Mucosa of rectum (tissue), 2 donors: ENCODE data around the gene HDLBP.
"Not testable (repeated sequence)": the region's sequence is repeated elsewhere in the genome, so short reads cannot be mapped to it uniquely, and the experiment has no call there.

Experiments
- H3K27ac ChIP-seq, 2 donors: one replicate each; pipeline ENCODE4 v1.7.0; 2013; ENCODE audit warnings: inconsistent platforms in 2 of 2, low read depth in 2 of 2, low read length in 2 of 2
- H3K27me3 ChIP-seq, 2 donors: one replicate each; pipeline ENCODE4 v1.7.0; 2013; ENCODE audit warnings: low read length in 2 of 2; ENCODE audit not compliant: control insufficient read depth in 2 of 2, insufficient read depth in 2 of 2
- H3K36me3 ChIP-seq, 2 donors: one replicate each; pipeline ENCODE4 v1.7.0; 2013; ENCODE audit warnings: low read length in 2 of 2; ENCODE audit not compliant: control insufficient read depth in 2 of 2, insufficient read depth in 2 of 2
- H3K4me1 ChIP-seq, 2 donors: one replicate each; pipeline ENCODE4 v1.7.0; 2013; ENCODE audit warnings: low read length in 2 of 2, mild to moderate bottlenecking in 1 of 2; ENCODE audit not compliant: control insufficient read depth in 2 of 2, insufficient read depth in 2 of 2
- H3K4me3 ChIP-seq, 2 donors: one replicate each; pipeline ENCODE4 v1.7.0; 2013; ENCODE audit warnings: low read length in 2 of 2
- H3K9ac ChIP-seq, 2 donors: one replicate each; pipeline ENCODE4 v1.7.0; 2013; ENCODE audit warnings: low read length in 2 of 2, low read depth in 1 of 2, mild to moderate bottlenecking in 1 of 2
- H3K9me3 ChIP-seq, 2 donors: one replicate each; pipeline ENCODE4 v1.7.0; 2013; ENCODE audit warnings: low read length in 2 of 2; ENCODE audit not compliant: control insufficient read depth in 2 of 2
- donor health status: healthy.
- donor health status: Normal muscosa, but diverticular disease.

The HDLBP gene

DNA sequence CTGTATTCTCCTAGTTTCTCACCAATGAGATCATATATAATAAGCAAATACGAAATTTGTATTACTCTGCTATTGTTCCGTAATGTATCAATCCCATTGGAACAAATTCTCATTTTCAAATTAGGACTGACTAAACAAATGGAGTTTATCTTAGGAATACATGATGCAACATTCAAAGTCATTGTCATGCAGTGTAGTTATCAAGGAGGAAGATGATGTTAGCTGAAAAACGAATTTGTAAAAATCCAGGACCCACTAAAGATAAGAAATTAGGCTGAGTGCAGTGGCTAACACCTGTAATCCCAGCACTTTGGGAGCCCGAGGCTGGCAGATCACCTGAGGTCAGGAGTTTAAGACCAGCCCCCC is 15.1 kb upstream of the HDLBP start:
- Histone ChIP-seq H3K9ac (no peak overlapping the region), H3K27me3 (no peaks in the 10 kb centered on the region), H3K36me3 (peaks cover 38 to 54% of the 10 kb centered on the region in 2 donors), H3K27ac (no peak overlapping the region), H3K4me3 (no peak overlapping the region), H3K4me1 (no peaks in the 10 kb centered on the region), H3K9me3 (no peaks in the 10 kb centered on the region)

DNA sequence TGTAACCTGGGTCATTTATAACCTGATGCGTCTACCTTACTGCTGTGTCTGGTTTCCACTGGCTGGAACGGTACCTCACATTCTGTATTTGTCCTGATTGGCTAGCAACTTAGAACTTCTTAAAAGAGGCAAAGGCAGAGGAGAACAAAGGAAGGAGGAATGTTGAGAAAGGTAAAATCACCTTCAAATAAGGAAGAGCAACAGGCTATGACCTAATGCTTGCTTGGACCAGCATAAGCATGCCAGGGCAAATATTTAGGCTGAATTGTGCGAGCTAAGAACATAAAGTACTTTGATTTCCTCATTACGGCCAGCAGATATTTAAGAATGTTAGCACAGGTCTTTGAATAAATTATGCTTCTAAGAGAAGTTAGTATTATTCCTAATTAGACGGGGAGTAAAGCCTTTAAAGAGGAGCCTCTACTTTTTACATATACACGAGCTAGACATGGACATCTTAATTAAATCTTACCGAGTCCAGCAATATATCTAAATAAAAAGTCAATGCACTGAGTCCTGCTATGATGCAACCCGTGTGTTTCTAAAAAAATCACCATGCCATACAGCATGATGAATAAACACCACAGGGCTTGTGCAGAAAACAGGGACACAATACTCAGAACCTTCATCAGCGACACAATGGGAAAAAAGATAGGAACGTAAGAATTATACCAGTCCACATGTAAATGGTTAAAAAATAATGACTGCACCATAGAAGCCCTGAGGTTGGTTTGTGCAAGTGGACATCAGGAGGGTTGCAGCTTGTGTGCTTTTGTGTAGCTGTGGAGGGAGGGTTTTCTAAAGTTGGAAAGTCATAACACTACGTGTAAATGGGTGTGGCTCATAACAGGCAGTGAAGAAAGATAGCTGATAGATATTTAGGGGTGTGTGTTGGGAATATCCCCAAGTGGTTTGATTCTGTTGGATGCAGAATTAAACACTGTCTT is 14.5 kb upstream of the HDLBP start:
- Histone ChIP-seq H3K4me3 (no peak overlapping the region), H3K9ac (no peak overlapping the region), H3K4me1 (no peaks in the 10 kb centered on the region), H3K36me3 (peaks cover 32 to 52% of the 10 kb centered on the region in 2 donors), H3K27me3 (no peaks in the 10 kb centered on the region), H3K9me3 (no peaks in the 10 kb centered on the region), H3K27ac (no peak overlapping the region)

GRCh38 chr2:241325257-241325656 is 9.8 kb upstream of the HDLBP start:
- Histone ChIP-seq H3K36me3 (peaks cover 18 to 27% of the 10 kb centered on the region in 2 donors), H3K4me1 (peaks cover 2 to 3% of the 10 kb centered on the region in 2 donors), H3K27ac (no peak overlapping the region)

DNA sequence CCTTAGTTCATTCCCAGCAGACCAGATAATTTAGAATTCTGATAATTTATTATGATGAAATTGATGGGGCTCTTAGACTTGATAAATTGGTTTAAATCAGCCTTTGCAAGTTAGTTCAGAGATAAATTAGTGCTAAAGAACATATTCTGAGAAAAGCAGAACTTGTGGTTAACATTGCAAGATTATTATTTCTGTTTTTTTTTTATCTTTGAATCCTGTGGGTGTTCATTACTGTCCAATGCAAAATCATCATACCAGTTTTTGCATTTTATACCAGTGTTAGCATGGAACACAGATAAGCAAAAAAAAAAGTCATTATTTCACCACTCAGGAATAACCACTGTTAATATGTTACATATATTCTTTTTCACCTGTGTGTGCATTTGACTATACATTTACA is 9.3 kb upstream of the HDLBP start:
- H3K4me3 ChIP-seq, result no peak overlapping the region
- H3K9me3 ChIP-seq, result no peaks in the 10 kb centered on the region
- H3K9ac ChIP-seq, result no peak overlapping the region
- peaks cover 2 to 3% of the 10 kb centered on the region in 2 donors for H3K4me1 ChIP-seq
- H3K36me3 ChIP-seq, result peaks cover 15 to 23% of the 10 kb centered on the region in 2 donors
- no peaks in the 10 kb centered on the region for H3K27me3 ChIP-seq
- H3K27ac ChIP-seq, result no peak overlapping the region

More at GRCh38 chr2:241325257-241325656, 9.8 kb upstream of the HDLBP start:
- Histone ChIP-seq H3K9ac (no peak overlapping the region), H3K4me3 (no peak overlapping the region), H3K9me3 (no peaks in the 10 kb centered on the region), H3K27me3 (no peaks in the 10 kb centered on the region)

DNA sequence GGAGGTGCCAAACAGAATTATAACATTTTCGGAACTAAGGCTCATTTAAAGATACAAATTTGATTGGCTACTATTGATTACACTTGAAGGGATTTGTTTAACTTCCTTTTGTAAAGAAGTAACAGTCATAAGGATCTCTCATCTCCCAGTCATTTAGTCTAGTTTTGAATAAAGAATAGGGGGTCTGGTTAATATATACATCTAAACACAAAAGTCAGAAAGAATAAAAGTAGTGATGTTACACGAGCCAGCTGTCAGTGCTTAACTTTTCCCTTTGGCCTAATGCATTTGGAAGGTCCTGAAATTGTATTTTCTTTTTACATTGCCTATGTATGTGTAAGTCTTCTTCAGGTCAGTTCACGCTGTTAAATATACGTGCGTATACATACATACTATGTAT is 8.3 kb upstream of the HDLBP start:
- Histone ChIP-seq H3K36me3 (peaks cover 9 to 19% of the 10 kb centered on the region in 2 donors), H3K4me1 (peaks cover 2 to 3% of the 10 kb centered on the region in 2 donors)

GRCh38 chr2:241321886-241322285 is 6.4 kb upstream of the HDLBP start:
- peaks cover 9 to 10% of the 10 kb centered on the region in 2 donors for H3K36me3 ChIP-seq
- no peaks in the 10 kb centered on the region for H3K27me3 ChIP-seq
- no peak overlapping the region for H3K4me3 ChIP-seq
- peaks cover 15 to 18% of the 10 kb centered on the region in 2 donors for H3K4me1 ChIP-seq
- H3K27ac ChIP-seq, result no peak overlapping the region
- no peaks in the 10 kb centered on the region for H3K9me3 ChIP-seq
- H3K9ac ChIP-seq, result no peak overlapping the region

More for the DNA sequence above, 8.3 kb upstream of the HDLBP start:
- H3K27ac ChIP-seq, result no peak overlapping the region
- H3K9me3 ChIP-seq, result no peaks in the 10 kb centered on the region
- no peak overlapping the region for H3K9ac ChIP-seq
- no peak overlapping the region for H3K4me3 ChIP-seq
- no peaks in the 10 kb centered on the region for H3K27me3 ChIP-seq

GRCh38 chr2:241321033-241321432 is 5.6 kb upstream of the HDLBP start:
- no peak overlapping the region for H3K27ac ChIP-seq
- no peaks in the 10 kb centered on the region for H3K27me3 ChIP-seq
- no peak overlapping the region for H3K9ac ChIP-seq
- peaks cover 5 to 6% of the 10 kb centered on the region in 2 donors for H3K36me3 ChIP-seq
- peaks cover 20 to 21% of the 10 kb centered on the region in 2 donors for H3K4me1 ChIP-seq
- no peaks in the 10 kb centered on the region for H3K9me3 ChIP-seq
- no peak overlapping the region for H3K4me3 ChIP-seq

GRCh38 chr2:241320394-241320793 is 4.9 kb upstream of the HDLBP start:
- Histone ChIP-seq H3K27ac (no peak overlapping the region), H3K9ac (peak overlapping the region in 1 of 2 donors; percentile 14), H3K4me1 (peaks cover 20 to 21% of the 10 kb centered on the region in 2 donors)

DNA sequence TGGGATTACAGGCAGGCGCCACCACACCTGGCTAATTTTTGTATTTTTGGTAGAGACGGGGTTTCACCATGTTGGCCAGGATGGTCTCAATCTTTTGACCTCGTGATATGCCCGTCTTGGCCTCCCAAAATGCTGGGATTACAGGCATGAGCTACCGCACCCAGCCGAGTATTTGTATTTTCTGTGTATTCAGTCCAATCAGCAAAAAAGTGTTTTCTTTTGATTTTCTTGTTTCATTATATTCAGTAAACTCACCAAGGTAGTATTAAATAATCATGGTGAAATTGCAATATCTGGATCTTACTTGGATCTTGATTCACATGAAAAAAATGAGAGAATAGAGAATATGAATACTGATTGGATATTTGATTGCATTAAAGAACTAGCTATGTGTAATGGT is 3.4 kb upstream of the HDLBP start:
- H3K9ac ChIP-seq, H3K27ac ChIP-seq, H3K4me3 ChIP-seq, H3K36me3 ChIP-seq, H3K27me3 ChIP-seq, H3K9me3 ChIP-seq: not testable (repeated sequence)
- H3K4me1 ChIP-seq, result peaks cover 26 to 27% of the 10 kb centered on the region in 2 donors

More at GRCh38 chr2:241320394-241320793, 4.9 kb upstream of the HDLBP start:
- Histone ChIP-seq H3K4me3 (no peak overlapping the region), H3K9me3 (no peaks in the 10 kb centered on the region), H3K27me3 (no peaks in the 10 kb centered on the region), H3K36me3 (peaks cover 3 to 6% of the 10 kb centered on the region in 2 donors)

GRCh38 chr2:241317391-241317790 is 1.9 kb upstream of the HDLBP start:
- Histone ChIP-seq H3K27ac (peak overlapping the region in 1 of 2 donors; percentile 93), H3K4me3 (peak overlapping the region; percentile 84 to 95), H3K4me1 (peaks cover 27 to 30% of the 10 kb centered on the region in 2 donors)

More at GRCh38 chr2:241317391-241317790, 1.9 kb upstream of the HDLBP start:
- Histone ChIP-seq H3K9me3 (no peaks in the 10 kb centered on the region), H3K27me3 (no peaks in the 10 kb centered on the region), H3K9ac (peak overlapping the region; percentile 24 to 90), H3K36me3 (no peaks in the 10 kb centered on the region)
